GM18858 (cell line): ENCODE data around the gene PRKAG1.

Experiments used
- ATAC-seq: cut with Tn5 transposase; IDR thresholded peaks from one replicate; pipeline ENCODE4 v1.9.1; 2021; ENCODE audit not compliant: unreplicated experiment

Gene PRKAG1

DNA sequence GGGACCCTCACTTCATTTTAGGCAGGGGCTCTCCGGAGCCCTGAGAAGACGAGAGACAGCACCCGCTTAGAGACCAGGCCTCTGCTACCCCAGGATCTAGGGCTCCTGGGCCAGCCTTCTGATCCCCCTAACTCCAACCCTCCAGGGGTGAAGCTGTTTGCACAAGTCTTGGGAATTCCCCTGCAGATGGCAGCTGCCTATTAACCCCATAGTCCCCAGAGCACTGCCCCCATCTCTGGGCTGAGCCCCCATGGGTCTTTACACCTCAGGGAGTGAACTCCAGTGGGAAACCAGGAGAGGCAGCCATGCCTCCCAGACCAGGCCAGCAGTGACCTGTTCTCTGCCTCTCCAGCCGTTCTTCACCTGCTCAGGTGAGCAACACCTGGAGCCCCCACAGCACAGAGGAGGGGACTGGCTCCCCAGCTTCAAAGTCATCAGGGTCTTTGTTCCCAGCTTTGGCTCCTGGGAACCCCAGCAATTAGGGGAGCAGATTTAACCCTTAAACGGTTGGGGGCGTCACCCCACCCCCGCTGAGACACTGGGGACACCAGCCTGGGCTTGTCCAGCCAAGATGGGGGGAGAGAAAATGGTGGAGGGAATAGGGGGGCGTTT is 49.3 kb downstream of the PRKAG1 start:
- ATAC-seq, result no peak

DNA sequence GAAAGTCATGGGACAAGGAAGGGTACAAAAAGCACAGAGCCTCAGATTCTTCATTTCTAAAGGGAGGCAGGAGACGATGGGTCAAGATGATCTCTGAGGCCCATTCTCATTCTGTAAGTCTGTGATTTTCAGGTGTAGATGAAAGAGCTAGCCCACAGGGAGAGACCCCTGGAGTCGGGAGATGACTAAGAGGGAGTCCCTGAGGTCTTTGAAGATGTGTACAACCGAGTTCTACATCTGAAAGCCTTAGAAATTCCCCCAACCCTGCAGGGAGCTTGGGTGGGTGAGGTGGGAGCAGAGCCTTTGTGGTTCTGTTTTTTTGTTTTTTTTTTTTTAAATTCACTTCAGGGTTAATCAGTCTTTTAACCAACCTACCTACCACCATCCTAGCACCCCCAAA is 50.1 kb downstream of the PRKAG1 start:
- no peak for ATAC-seq

- no peak for ATAC-seq
Measured at GRCh38 chr12:48967991-48968390, 50.6 kb downstream of the PRKAG1 start.

DNA sequence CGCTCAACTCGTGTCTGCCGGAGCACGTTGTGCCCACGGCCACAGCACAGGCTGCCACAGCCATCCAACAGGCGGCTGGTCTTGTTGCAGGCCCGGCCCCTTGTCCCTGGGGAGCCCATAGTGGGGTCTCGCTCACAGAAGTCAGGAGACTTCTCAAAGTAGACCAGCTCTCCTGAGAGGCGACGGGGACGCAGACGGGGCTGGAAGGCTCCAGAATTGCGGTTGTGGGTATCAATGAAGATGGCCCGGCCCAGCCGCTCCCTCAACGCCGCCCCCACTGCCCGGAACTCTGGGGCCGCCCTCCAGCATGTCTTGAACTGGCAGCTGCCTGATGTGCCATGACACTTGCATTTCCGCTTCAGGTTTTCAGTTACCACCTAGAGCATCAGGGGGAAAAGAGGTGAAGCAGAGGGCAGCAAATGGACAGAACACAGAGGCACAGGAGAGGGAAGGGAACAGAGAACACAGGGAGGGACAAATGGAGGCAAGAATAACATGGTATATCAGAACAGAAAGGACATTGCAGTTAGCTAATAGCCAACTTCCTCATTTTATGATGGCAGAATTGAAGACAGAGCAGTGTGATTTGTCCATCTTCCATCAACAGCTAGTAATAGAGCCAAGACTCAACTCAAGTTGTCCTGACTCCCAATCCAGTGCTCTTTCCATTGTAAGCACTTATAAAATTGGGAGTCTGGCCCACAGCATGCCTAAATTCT is 52.2 kb downstream of the PRKAG1 start:
- no peak for ATAC-seq

GRCh38 chr12:48965298-48965838 is 53.2 kb downstream of the PRKAG1 start:
- no peak for ATAC-seq

DNA sequence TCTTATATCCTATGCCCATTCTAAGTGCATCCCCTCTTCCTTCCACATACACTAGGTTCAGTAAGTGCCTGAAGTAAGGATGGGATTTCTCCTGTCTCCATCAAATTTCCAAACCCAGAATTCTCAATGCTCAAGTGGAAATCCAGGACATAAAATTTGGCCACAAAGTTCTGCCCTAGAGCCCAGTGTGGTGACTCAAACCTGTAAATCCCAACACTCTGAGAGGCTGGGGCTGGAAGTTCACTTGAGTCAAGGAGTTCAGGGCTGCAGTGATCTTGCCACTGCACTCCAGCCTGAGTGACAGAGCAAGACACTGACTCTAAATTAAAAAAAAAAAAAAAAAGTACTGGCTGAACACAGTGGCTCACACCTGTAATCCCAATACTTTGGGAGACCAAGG is 56.8 kb downstream of the PRKAG1 start:
- ATAC-seq, result no peak

DNA sequence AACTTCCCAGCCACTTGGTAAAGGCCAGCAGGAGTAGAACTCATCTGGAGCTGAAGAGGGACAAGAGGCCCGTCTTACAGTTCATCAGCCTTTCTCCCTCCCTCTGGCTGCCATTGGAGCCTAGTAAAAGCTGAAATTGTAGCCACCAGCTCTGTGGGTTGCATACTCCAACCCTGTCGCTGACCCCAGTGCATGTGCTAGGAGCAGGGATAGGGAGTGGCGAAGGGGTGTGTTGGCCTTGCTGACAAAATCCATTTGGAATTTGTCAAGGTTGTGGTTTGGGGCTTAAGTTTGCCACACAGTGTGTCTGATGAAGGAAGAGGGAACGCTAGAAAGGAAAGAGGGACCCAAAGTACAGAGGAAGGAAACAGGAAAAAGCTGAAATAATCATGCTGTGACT is 57.2 kb downstream of the PRKAG1 start:
- ATAC-seq, result no peak

DNA sequence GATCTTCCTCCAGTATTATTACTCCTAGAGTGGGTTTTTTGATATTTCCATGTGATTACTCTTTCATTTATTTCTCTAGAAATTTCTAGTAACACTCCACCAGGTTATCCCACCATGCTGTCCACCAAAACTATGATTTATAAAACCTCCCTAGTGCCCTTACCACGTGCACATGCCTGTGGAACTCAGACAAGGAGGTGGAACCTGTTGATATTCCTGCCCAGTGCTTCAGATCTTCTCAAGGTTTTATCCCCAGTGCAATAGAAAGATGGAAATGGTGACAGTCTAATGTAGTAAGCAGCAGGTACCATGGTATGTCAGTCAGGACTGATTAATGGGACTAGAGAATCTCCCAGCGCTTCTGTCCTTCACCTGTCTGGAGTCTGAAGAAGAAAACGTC is 57.7 kb downstream of the PRKAG1 start:
- no peak for ATAC-seq

DNA sequence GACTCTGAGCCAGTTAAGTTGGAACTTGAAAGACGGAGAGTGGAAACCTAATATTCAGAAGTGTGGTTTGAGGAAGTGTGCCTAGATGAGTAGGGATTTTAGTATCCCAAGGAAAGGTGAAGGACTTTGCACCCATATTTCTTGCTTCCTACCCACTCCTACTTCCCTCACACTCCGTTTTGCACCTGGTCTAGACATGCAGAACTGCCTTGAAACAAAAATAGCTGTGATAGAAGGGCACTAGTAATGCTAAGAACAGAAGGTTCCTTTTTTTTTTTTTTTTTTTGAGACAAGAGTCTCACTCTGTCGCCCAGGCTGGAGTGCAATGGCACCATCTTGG is 60.6 kb downstream of the PRKAG1 start:
- ATAC-seq, result no peak

- peak; percentile 68 for ATAC-seq
Measured at GRCh38 chr12:48957141-48958048, 61.2 kb downstream of the PRKAG1 start, which contains the start of gene ARF3. Gene ARF3 (minus strand): TSS chr12:48957487. CDS start chr12:48941095, 16,392 bp downstream.

DNA sequence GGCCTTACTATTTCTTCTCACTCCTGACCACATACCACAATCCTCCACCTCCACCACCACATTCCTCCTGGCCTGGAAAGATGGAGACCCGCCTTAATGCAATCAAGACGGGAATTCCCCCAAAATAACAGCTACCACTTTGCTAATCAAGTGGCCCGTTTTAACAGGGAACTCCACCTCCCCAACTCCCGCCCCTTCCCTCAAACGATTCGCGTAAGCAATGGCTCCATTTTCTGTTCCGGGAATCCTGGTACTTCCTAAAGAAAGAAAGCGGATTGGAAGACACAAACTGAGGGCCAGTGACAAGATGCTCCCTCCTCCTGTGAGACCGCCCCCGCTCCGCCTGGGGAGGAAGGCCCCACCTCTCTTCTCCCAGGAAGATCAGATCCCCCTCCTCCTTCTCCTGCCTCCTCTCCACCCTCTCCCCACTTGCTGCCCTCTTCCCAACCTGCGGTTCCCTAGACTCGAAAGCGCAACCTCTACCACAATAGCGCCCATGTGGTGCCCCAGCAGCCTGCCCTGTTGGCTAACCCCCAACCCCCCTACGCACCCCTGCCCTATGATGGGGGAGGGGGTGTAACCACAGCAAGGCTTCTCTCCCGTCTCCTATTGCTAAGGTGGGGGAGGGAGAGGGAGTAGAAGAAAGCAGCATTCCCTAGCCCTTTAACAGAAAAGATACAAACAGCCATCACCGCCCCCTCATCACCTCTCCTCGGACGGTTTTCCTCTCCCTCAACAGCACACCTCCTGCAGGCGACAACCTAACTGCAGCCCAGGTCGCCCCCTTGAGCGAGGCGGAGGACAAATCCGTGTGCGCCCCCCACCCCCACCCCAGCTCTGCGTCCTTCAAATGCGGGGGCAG is 62.1 kb downstream of the PRKAG1 start:
- no peak for ATAC-seq

DNA sequence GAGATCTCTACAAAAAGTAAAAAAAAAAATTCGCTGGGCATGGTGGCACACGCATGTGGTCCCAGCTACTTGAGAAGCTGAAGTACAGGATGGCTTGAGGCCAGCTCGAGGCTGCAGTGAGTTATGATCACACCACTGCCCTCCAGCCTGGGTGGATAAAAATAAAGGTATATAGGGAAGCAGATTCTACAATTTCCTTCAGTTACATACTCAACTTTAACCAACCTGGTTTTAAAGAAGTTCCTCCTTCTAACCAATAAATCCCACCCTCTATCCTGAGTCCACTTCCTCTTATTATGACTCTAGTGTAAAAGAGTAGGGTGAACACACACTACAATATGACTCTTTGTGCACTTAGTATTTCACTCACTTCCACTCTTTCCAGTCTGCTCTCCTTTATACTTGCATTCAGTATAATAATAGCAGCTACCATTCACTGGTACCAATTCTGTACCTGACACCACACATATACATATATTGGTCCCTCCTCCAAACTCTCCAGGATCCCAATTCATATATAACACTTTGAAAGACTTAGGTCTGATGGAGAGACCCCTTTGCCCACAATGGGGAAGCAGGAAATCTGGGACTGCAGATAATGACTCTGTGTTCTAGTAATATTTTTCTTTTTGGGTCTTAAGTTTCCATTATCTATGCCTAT is 63.6 kb downstream of the PRKAG1 start:
- ATAC-seq, result no peak

DNA sequence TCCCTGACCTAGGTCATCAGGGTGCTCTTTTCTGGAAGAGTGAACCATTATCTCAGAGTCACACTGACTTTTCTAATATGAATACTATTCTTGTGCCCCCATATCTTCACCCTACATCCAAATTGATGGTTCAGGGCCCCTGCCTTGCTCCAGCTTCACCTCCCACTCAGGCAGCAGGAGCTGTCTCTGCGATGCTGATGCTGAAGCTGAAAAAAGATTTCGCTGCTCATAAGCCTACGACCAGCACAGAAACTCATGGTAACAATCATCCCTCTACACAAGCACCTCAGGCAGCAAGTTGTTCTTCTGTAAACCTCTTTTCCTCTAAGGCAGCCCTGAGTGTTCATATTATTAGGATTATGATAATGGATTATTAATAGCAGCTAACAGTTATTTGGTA is 64.5 kb downstream of the PRKAG1 start:
- ATAC-seq, result no peak

GRCh38 chr12:48952691-48953090 is 65.9 kb downstream of the PRKAG1 start:
- ATAC-seq, result no peak
